K562 (cell line): ENCODE results near the gene WEE1. TPM values are rescaled to one million over a fixed set of nuclear protein-coding genes. Genes with fewer than 3 reads are reported as not detected.

Experiments
- EGR1 ChIP-seq: fragments of 450-650 bp; conservative IDR thresholded peaks from 2 replicates; pipeline ENCODE4 v1.6.1; 2017; ENCODE audit warnings: mild to moderate bottlenecking
- ERF ChIP-seq: fragments of 450-650 bp; formaldehyde crosslinking; IDR thresholded peaks from 2 replicates; pipeline ENCODE4 v1.4.0; 2020; ENCODE audit warnings: mild to moderate bottlenecking, mixed read lengths
- GTF2E2 ChIP-seq: fragments of 200-800 bp; sonication (Bioruptor generic); IDR thresholded peaks from 2 replicates; pipeline ENCODE4 v1.6.1; 2016; ENCODE audit warnings: missing genetic modification characterization, missing compliant biosample characterization
- KLF13 ChIP-seq: fragments of 450-650 bp; IDR thresholded peaks from 2 replicates; pipeline ENCODE4 v1.6.1; 2016; ENCODE audit warnings: missing genetic modification characterization, low read depth, mild to moderate bottlenecking, missing compliant biosample characterization, moderate library complexity, borderline replicate concordance
- MIER1 ChIP-seq: fragments of 450-650 bp; IDR thresholded peaks from 2 replicates; pipeline ENCODE4 v1.6.1; 2016; ENCODE audit warnings: antibody characterized with exemption, mild to moderate bottlenecking, low read depth
- NFXL1 ChIP-seq: fragments of 450-650 bp; formaldehyde crosslinking; IDR thresholded peaks from 2 replicates; pipeline ENCODE4 v1.4.0; 2021; ENCODE audit warnings: mild to moderate bottlenecking
- NUFIP1 ChIP-seq: fragments of 450-650 bp; IDR thresholded peaks from 2 replicates; pipeline ENCODE4 v1.6.1; 2018; ENCODE audit not compliant: partially characterized antibody
- POLR2AphosphoS5 ChIP-seq: IDR thresholded peaks from 2 replicates; pipeline ENCODE4 v1.6.1; 2011; ENCODE audit warnings: mild to moderate bottlenecking, low read depth, low read length, moderate library complexity; ENCODE audit not compliant: control insufficient read depth, insufficient read depth
- SIRT6 ChIP-seq: IDR thresholded peaks from one replicate; pipeline ENCODE4 v1.6.1; 2012; ENCODE audit warnings: low read depth, mild to moderate bottlenecking, control low read depth, inconsistent platforms, low read length, moderate library complexity
- SMARCA4 ChIP-seq: fragments of 450-650 bp; IDR thresholded peaks from 2 replicates; pipeline ENCODE4 v1.6.1; 2016
- ZNF518B ChIP-seq: fragments of 250-450 bp; sonication (Bioruptor Pico); IDR thresholded peaks from 2 replicates; pipeline ENCODE4 v1.5.0; 2021; ENCODE audit warnings: mild to moderate bottlenecking, moderate library complexity
- polyA plus RNA-seq, 8 experiments: library from polyadenylated mRNA; depleted of rRNA in 4 of 8; stranded (reverse) in 5 of 8; unstranded in 3 of 8; fragments of >200 nt; fragmentation: Nextera tagmentation in 2 of 8; fragmentation: Illumina TruSeq in 1 of 8; extraction: Ambion mirVana in 2 of 8; extraction: Trizol in 1 of 8; gene quantifications; 2 replicates each; pipeline versions ENCODE4 v1.2.1 to v1.2.3, GENCODE V29; 2011 to 2014; ENCODE audit warnings: inconsistent platforms in 1 of 8, missing spikeins in 1 of 8
- total RNA-seq, 7 experiments: library from RNA; depleted of rRNA in 6 of 7; stranded (reverse); fragments of >200 nt in 6 of 7; fragmentation: Illumina TruSeq in 2 of 7; extraction: Trizol in 2 of 7; gene quantifications; 2 replicates each; pipeline versions ENCODE4 v1.2.1 to v1.2.3, GENCODE V29; 2011 to 2021; ENCODE audit warnings: low replicate concordance in 1 of 7
- TF ChIP-seq, protein P1 (sequence below): fragments of 250-450 bp; sonication (Bioruptor Pico); IDR thresholded peaks from 2 replicates; pipeline ENCODE4 v1.4.0; 2020; ENCODE audit warnings: mild to moderate bottlenecking, moderate library complexity, borderline replicate concordance

WEE1 gene
- total and polyA plus RNA-seq, 9 of the 15 experiments (the other 6 are each of a cell fraction or from before 2014, with no cell fraction given), result 21.9 to 99.0 (median 67.4) TPM

GRCh38 chr11:9574622-9575259, 1.3 kb downstream of the WEE1 start (continued):
- TF ChIP-seq ZNF518B (no peak), GTF2E2 (no peak), POLR2AphosphoS5 (peak; percentile 25; the same call in 1 of the 2 replicates), NUFIP1 (no peak), KLF13 (tag) (no peak), SMARCA4 (no peak), ERF (CRISPR knock-in tag) (no peak), MIER1 (no peak), EGR1 (no peak), NFXL1 (CRISPR knock-in tag) (no peak), SIRT6 (no peak)
- TF ChIP-seq, protein P1, sequence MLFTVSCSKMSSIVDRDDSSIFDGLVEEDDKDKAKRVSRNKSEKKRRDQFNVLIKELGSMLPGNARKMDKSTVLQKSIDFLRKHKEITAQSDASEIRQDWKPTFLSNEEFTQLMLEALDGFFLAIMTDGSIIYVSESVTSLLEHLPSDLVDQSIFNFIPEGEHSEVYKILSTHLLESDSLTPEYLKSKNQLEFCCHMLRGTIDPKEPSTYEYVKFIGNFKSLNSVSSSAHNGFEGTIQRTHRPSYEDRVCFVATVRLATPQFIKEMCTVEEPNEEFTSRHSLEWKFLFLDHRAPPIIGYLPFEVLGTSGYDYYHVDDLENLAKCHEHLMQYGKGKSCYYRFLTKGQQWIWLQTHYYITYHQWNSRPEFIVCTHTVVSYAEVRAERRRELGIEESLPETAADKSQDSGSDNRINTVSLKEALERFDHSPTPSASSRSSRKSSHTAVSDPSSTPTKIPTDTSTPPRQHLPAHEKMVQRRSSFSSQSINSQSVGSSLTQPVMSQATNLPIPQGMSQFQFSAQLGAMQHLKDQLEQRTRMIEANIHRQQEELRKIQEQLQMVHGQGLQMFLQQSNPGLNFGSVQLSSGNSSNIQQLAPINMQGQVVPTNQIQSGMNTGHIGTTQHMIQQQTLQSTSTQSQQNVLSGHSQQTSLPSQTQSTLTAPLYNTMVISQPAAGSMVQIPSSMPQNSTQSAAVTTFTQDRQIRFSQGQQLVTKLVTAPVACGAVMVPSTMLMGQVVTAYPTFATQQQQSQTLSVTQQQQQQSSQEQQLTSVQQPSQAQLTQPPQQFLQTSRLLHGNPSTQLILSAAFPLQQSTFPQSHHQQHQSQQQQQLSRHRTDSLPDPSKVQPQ (CRISPR knock-in tag), result no peak
